Right lobe of liver (tissue), 4 donors: ENCODE results near the gene NECAP2.

ENCODE experiments used
- CTCF ChIP-seq, 4 donors: fragments of 200-600 bp in 3 of 4; fragments of 450-650 bp in 1 of 4; IDR thresholded peaks; one replicate each; pipeline versions ENCODE4 v1.5.1 to v1.8.0; 2016 to 2022; ENCODE audit warnings: antibody characterized with exemption in 4 of 4, mild to moderate bottlenecking in 2 of 4
- POLR2A ChIP-seq: fragments of 450-650 bp; IDR thresholded peaks from one replicate; pipeline ENCODE4 v1.6.1; 2017; ENCODE audit warnings: antibody characterized with exemption, mild to moderate bottlenecking
- donor health status: DM: no; HTN: no; CAD: no.
- donor health status: DM: no; HTN: no; CAD: no.
- donor health status: DM: no; HTN: yes; CAD: no.

DNA sequence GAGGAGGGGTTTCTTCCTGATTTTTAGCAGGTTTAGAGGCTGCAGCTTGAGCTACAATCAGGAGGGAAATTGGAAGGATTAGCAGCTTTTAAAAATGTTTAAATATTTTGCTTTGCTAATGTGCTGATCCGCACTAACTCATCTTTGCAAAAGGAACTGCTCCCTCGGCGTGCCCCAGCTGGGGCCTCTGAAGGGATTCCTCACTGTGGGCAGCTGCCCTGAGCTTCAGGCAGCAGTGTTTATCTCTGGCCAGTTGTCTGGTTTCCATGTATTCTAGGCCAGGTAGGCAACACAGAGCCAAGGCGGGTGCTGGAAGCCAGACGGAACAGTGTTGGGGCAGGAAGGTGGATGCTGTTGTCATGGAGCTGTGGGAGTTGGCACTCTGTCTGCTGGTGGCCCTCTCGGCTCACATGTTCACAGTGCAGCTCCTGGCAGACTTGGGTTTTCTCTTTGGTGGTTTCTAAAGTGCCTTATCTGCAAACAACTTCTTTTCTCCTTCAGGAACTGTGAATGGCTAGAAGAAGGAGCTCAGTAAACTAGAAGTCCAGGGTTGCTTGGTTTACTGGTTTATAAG lies 18.9 kb downstream of the NECAP2 start:
- TF ChIP-seq POLR2A: no peak
- TF ChIP-seq CTCF (IDR thresholded peaks at IDR 0.05): no peak
